ENCODE measurements around the gene GGCX. TPM values are rescaled to one million over a fixed set of nuclear protein-coding genes. Genes with fewer than 3 reads are reported as not detected.

GGCX gene
- total and polyA plus RNA-seq, 2 of the 13 experiments (the other 11 are each of a cell fraction or from before 2014, with no cell fraction given) = 72.5 to 103 TPM

DNA sequence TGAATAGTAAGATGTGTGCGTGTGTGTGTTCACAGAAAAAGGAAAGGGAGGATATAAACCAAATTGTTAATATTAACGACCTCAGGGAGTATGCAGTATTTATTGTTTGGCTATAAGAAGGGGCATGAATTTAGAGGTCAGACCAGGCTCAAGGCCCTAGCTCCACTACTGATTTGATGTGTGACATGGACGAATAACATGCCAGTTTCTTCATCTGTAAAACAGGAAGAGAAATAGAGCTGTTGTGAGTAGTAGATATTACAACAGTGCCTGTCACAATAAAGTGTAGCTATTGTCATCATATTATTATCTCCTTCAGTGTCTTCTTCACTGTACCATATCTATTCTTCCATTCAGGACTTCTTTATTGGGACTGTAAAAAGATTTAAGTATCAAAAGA is 26.4 kb downstream of the GGCX start (continued):
- TF ChIP-seq RARA (CRISPR knock-in tag; IDR thresholded peaks at IDR 0.05) (no peak), ZNF790 (CRISPR knock-in tag; IDR thresholded peaks at IDR 0.05; ENCODE audit: borderline replicate concordance) (no peak), ZSCAN12 (CRISPR knock-in tag; IDR thresholded peaks at IDR 0.05) (no peak)

DNA sequence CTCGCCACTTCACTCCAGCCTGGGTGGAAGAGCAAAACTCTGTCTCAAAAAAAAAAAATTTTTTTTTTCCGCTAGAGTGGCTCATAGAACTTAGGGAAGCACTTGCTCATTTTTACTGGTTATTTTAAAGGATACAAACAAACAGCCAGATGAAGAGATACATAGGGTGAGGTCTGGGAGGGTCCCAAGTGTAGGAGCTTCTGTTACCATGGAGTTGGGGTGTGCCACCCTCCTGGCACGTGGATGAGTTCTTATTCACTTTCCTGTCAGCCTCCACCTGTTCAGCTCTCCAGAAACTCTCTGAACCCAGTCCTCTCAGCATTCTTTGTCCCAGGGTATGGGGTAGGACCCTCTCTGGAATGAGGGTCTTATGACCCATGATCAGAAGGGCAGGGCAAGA is 27.2 kb downstream of the GGCX start:
- no peak for DNase-seq (ENCODE audit: low spot score)

More for the DNA sequence above, 27.2 kb downstream of the GGCX start:
- 85% methylated on average over 3 of the region's 3 CpGs for WGBS (ENCODE audit: low lambda C conversion rate)
- no peak overlapping the region for H3K27ac ChIP-seq (ENCODE audit: extremely low read length, insufficient read depth, low read length)
- no peak overlapping the region for H3K9ac ChIP-seq (ENCODE audit: insufficient read depth, low read depth, low read length)
- POLR2A ChIA-PET = interaction anchor here (0.8 to 1.9 kb wide), 3 partner anchors 12 to 115 kb away, joined by 3 to 6 read pairs (median 4); partner anchors contain the start of gene SH2D6
- H3K4me2 ChIP-seq (ENCODE audit: low read depth, low read length) = no peak overlapping the region
- in situ Hi-C loops (cut with HindIII; ENCODE audit: extremely low pct_ligation_motif_present, low pct_unique_long_range_greater_than_20kb) = no loop called here
- no peak overlapping the region for H3K4me3 ChIP-seq (replicated peaks in 1 of 3; ENCODE audit: insufficient read depth in 1 of 3, low read depth in 2 of 3, low read length in 3 of 3)
- intact Hi-C loops (cut with micrococcal nuclease; ENCODE audit: unreplicated experiment) = no loop called here
- peaks cover 14% of the 10 kb centered on the region for H3K4me1 ChIP-seq (ENCODE audit: insufficient read depth, low read length)
- no peaks in the 10 kb centered on the region for H4K20me1 ChIP-seq (ENCODE audit: insufficient read depth, low read length)
- H3K9me3 ChIP-seq (ENCODE audit: low read length) = no peaks in the 10 kb centered on the region
- TF ChIP-seq ATAD3A (CRISPR knock-in tag; IDR thresholded peaks at IDR 0.05) (no peak), ZBTB7B (CRISPR knock-in tag; IDR thresholded peaks at IDR 0.05) (no peak), ZFAT (CRISPR knock-in tag; conservative IDR thresholded peaks at IDR 0.05) (no peak), HMG20B (CRISPR knock-in tag; conservative IDR thresholded peaks at IDR 0.05) (no peak), ZNF776 (CRISPR knock-in tag; IDR thresholded peaks at IDR 0.05) (no peak), ZEB1 (IDR thresholded peaks at IDR 0.05; ENCODE audit: insufficient replicate concordance, low read depth) (no peak)
- TF ChIP-seq, protein P1, sequence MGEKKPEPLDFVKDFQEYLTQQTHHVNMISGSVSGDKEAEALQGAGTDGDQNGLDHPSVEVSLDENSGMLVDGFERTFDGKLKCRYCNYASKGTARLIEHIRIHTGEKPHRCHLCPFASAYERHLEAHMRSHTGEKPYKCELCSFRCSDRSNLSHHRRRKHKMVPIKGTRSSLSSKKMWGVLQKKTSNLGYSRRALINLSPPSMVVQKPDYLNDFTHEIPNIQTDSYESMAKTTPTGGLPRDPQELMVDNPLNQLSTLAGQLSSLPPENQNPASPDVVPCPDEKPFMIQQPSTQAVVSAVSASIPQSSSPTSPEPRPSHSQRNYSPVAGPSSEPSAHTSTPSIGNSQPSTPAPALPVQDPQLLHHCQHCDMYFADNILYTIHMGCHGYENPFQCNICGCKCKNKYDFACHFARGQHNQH (CRISPR knock-in tag; IDR thresholded peaks at IDR 0.05) = no peak
- TF ChIP-seq, protein P2, sequence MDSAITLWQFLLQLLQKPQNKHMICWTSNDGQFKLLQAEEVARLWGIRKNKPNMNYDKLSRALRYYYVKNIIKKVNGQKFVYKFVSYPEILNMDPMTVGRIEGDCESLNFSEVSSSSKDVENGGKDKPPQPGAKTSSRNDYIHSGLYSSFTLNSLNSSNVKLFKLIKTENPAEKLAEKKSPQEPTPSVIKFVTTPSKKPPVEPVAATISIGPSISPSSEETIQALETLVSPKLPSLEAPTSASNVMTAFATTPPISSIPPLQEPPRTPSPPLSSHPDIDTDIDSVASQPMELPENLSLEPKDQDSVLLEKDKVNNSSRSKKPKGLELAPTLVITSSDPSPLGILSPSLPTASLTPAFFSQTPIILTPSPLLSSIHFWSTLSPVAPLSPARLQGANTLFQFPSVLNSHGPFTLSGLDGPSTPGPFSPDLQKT (CRISPR knock-in tag; IDR thresholded peaks at IDR 0.05; ENCODE audit: borderline replicate concordance) = no peak
- no peak for ATAC-seq
- no peaks in the 10 kb centered on the region; a peak in 1 of 5 replicates for H3K27me3 ChIP-seq (ENCODE audit: control insufficient read depth in 1 of 2, insufficient read depth in 2 of 2, low read length in 2 of 2)
- H3K36me3 ChIP-seq (replicated peaks in 1 of 2; ENCODE audit: control insufficient read depth in 1 of 2, insufficient read depth in 2 of 2, low read length in 2 of 2) = no peaks in the 10 kb centered on the region
- no peak overlapping the region for H2AFZ ChIP-seq (ENCODE audit: low read length)
- H3K79me2 ChIP-seq (ENCODE audit: insufficient read depth, low read length) = peaks cover 15% of the 10 kb centered on the region
- no TSS peak for BruUV-seq (replicated peaks)
- no peak for FAIRE-seq
- CTCF ChIA-PET (ENCODE audit: low intra/inter-chr PET ratio, low total read pairs) = no interaction called here

All from HepG2 (cell line).